CD4-positive, alpha-beta T cell (primary cell): ENCODE data around the gene RTN4IP1. TPM values are rescaled to one million over a fixed set of nuclear protein-coding genes. Genes with fewer than 3 reads are reported as not detected.

Experiments
- ATAC-seq: fragments of 200-7000 bp; cut with Tn5 transposase; one replicate; pipeline ENCODE4 v1.10.0; 2022; ENCODE audit warnings: mild to moderate bottlenecking; ENCODE audit not compliant: poor library complexity
- CTCF ChIA-PET: fragments of 350-600 bp; sonication (Branson Sonifier 250); formaldehyde crosslinking; loops from one replicate; lab custom pipeline; 2021; ENCODE audit warnings: antibody characterized with exemption, inconsistent platforms; lab: Charles Lee
- POLR2A ChIA-PET: fragments of 350-600 bp; sonication (Branson Sonifier 250); formaldehyde crosslinking; loops from one replicate; lab custom pipeline; 2021; ENCODE audit warnings: antibody characterized with exemption, inconsistent platforms; lab: Charles Lee
- DNase-seq, 14 experiments: peaks; one replicate each; pipeline ENCODE4 v3.0.0-alpha.2; 2013 to 2020; ENCODE audit warnings: mixed read lengths in 2 of 14
- H3K27ac ChIP-seq, 2 donors: one replicate each; pipeline versions ENCODE4 v1.5.1 to v1.7.0; 2013; ENCODE audit warnings: low read length in 2 of 2, low read depth in 1 of 2, mild to moderate bottlenecking in 1 of 2
- H3K27me3 ChIP-seq, 2 experiments: 1 replicate in 1 of 2; 2 replicates in 1 of 2; pipeline versions ENCODE4 v1.6.1 to v1.7.0; 2013; ENCODE audit warnings: low read length in 2 of 2, control low read depth in 1 of 2, mild to moderate bottlenecking in 1 of 2, moderate library complexity in 1 of 2; ENCODE audit not compliant: insufficient read depth in 2 of 2, control insufficient read depth in 1 of 2
- H3K36me3 ChIP-seq: one replicate; pipeline ENCODE4 v1.6.1; 2013; ENCODE audit warnings: low read length, control low read depth; ENCODE audit not compliant: insufficient read depth
- H3K4me1 ChIP-seq: one replicate; pipeline ENCODE4 v1.6.1; 2013; ENCODE audit warnings: low read length, control low read depth; ENCODE audit not compliant: insufficient read depth
- H3K4me3 ChIP-seq: one replicate; pipeline ENCODE4 v1.5.1; 2013; ENCODE audit warnings: mild to moderate bottlenecking, low read length, moderate library complexity
- H3K9me3 ChIP-seq, 2 experiments: 1 replicate in 1 of 2; 2 replicates in 1 of 2; pipeline versions ENCODE4 v1.6.1 to v1.7.0; 2013; ENCODE audit warnings: low read length in 2 of 2, mild to moderate bottlenecking in 2 of 2, control low read depth in 1 of 2, moderate library complexity in 1 of 2; ENCODE audit not compliant: control insufficient read depth in 1 of 2, insufficient read depth in 1 of 2
- H3K27ac Mint-ChIP-seq: one replicate; pipeline ENCODE4 v1.8.0; 2020; ENCODE audit warnings: mixed read lengths
- H3K27me3 Mint-ChIP-seq: one replicate; pipeline ENCODE4 v1.8.0; 2021; ENCODE audit warnings: mixed read lengths
- H3K36me3 Mint-ChIP-seq: one replicate; pipeline ENCODE4 v1.8.0; 2021; ENCODE audit warnings: low read depth, mixed read lengths
- H3K4me1 Mint-ChIP-seq: one replicate; pipeline ENCODE4 v1.8.0; 2021; ENCODE audit warnings: low read depth, mixed read lengths
- H3K4me3 Mint-ChIP-seq: one replicate; pipeline ENCODE4 v1.8.0; 2020; ENCODE audit warnings: mild to moderate bottlenecking, mixed read lengths
- H3K9me3 Mint-ChIP-seq: one replicate; pipeline ENCODE4 v1.8.0; 2020; ENCODE audit warnings: mixed read lengths
- intact Hi-C, 2 experiments: fragments of 100-400 bp; cut with DNase I in 1 of 2; cut with micrococcal nuclease in 1 of 2; formaldehyde crosslinking; loops; one replicate each; pipeline versions ENCODE4 v1.15.1 to v1.9.0; 2023 to 2025; cut with DNase I, micrococcal nuclease
- total RNA-seq, 174 experiments: library from RNA in 2 of 174; stranded (reverse) in 2 of 174; gene quantifications; one replicate each; pipeline ENCODE4 v1.2.3 and lab custom pipeline; 2021 to 2026
- TF ChIP-seq, protein P1 (sequence below): fragments of 200-600 bp; IDR thresholded peaks from one replicate; pipeline ENCODE4 v1.8.0; 2022; ENCODE audit warnings: antibody characterized with exemption, mild to moderate bottlenecking

RTN4IP1 gene
- total RNA-seq, 2 experiments from 2014 or later = 2.4 to 2.5 TPM

DNA sequence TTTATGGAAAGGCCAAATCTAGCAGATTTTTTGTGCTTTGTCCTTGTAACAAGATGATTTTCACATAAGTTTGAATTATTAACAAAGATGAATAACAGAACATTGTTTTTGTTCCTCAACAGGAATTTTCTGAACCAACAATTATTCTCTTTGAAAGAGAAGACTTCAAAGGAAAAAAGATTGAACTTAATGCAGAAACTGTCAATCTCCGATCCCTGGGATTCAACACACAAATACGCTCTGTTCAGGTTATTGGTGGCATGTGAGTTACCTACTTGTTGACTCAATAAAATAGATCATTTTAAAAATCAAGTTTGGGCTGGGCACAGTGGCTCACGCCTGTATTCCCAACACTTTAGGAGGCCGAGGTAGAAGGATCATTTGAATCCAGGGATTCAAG lies 70.9 kb downstream of the RTN4IP1 start:
- ChIA-PET CTCF (interaction anchor here (0.9 to 1.6 kb wide), 3 partner anchors 8 to 113 kb away, joined by 3 to 6 read pairs (median 3); no protein-coding TSS in a partner anchor), POLR2A (interaction anchor here (2.2 kb wide), 1 partner anchor 46 kb away, joined by 14 read pairs; no protein-coding TSS in a partner anchor)
- no peak overlapping the region for H3K4me3 ChIP-seq
- intact Hi-C loops = no loop called here
- H3K9me3 ChIP-seq = no peaks in the 10 kb centered on the region
- no peaks in the 10 kb centered on the region for H3K4me1 ChIP-seq
- H3K4me3 Mint-ChIP-seq = no peak overlapping the region
- no peak overlapping the region for H3K27ac Mint-ChIP-seq
- H3K36me3 ChIP-seq = peaks cover 84% of the 10 kb centered on the region
- ATAC-seq = no peak
- H3K9me3 Mint-ChIP-seq = no peaks in the 10 kb centered on the region
- no peak for DNase-seq
- no peaks in the 10 kb centered on the region for H3K4me1 Mint-ChIP-seq
- H3K27me3 Mint-ChIP-seq = no peaks in the 10 kb centered on the region
- no peaks in the 10 kb centered on the region for H3K27me3 ChIP-seq
- peaks cover 96% of the 10 kb centered on the region for H3K36me3 Mint-ChIP-seq
- H3K27ac ChIP-seq = no peak overlapping the region
- TF ChIP-seq, protein P1, sequence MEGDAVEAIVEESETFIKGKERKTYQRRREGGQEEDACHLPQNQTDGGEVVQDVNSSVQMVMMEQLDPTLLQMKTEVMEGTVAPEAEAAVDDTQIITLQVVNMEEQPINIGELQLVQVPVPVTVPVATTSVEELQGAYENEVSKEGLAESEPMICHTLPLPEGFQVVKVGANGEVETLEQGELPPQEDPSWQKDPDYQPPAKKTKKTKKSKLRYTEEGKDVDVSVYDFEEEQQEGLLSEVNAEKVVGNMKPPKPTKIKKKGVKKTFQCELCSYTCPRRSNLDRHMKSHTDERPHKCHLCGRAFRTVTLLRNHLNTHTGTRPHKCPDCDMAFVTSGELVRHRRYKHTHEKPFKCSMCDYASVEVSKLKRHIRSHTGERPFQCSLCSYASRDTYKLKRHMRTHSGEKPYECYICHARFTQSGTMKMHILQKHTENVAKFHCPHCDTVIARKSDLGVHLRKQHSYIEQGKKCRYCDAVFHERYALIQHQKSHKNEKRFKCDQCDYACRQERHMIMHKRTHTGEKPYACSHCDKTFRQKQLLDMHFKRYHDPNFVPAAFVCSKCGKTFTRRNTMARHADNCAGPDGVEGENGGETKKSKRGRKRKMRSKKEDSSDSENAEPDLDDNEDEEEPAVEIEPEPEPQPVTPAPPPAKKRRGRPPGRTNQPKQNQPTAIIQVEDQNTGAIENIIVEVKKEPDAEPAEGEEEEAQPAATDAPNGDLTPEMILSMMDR = no peak

DNA sequence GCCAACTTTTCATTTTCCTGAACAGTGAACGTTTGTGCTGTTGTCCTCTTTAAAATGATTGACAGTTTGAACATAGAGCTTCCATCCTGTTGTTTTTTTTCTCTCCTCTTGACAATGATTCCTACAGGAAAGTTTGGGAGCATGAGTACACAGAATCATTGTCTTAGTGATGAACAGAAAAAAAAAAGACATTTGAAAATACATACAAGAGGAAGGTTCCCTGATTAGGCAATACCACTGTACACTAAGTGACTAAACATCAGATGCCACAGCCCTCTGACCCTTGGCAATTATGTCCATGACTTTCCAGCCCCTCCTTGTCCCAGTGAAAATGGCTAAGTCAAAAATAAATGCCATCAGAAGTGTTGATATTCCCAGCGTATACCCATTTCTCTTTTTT lies 71.5 kb downstream of the RTN4IP1 start:
- Histone ChIP-seq H3K4me1 (no peaks in the 10 kb centered on the region), H3K4me3 (no peak overlapping the region), H3K27ac (no peak overlapping the region), H3K36me3 (peaks cover 84% of the 10 kb centered on the region), H3K9me3 (no peaks in the 10 kb centered on the region), H3K27me3 (no peaks in the 10 kb centered on the region)
- ATAC-seq = no peak
- CTCF ChIA-PET = interaction anchor here (0.9 to 1.6 kb wide), 3 partner anchors 9 to 112 kb away, joined by 3 to 6 read pairs (median 3); no protein-coding TSS in a partner anchor
- no peak for DNase-seq
- TF ChIP-seq, protein P1 = no peak
- no peaks in the 10 kb centered on the region for H3K9me3 Mint-ChIP-seq
- H3K4me1 Mint-ChIP-seq = no peaks in the 10 kb centered on the region
- H3K36me3 Mint-ChIP-seq = peaks cover 96% of the 10 kb centered on the region
- POLR2A ChIA-PET = interaction anchor here (2.2 kb wide), 1 partner anchor 45 kb away, joined by 14 read pairs; no protein-coding TSS in a partner anchor
- H3K4me3 Mint-ChIP-seq = no peak overlapping the region
- no peak overlapping the region for H3K27ac Mint-ChIP-seq
- intact Hi-C loops = loop anchor here in 1 of 2 experiments (2.0 kb wide), 1 partner anchor 111 kb away; no protein-coding TSS in a partner anchor
- no peaks in the 10 kb centered on the region for H3K27me3 Mint-ChIP-seq

DNA sequence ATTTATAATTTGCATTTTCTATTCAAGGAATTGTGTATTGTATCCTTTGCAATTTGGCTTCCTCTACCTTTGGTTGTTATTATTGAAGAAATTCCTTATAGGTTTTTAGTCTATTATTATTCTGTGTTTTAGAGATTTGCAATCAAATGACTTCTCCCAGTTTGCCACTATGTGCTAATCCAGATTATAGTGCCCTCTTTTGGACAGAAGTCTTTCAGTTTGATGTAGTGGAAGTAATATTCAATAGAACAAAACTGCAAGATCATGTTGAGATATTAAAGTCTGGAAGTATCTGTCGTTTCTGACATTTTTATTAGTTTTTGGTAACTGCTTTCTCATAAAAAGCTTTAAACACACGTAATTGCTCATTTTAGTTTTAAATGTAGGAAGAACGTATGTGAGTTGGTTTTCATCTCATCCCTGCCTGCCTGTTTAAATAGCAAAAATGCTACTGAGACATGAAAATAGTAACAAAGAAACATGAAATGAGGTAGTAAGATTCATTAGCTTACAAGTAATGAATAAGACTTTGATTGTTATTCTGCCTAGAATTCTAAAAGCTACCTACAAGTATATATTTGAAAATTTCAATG lies 72.8 kb downstream of the RTN4IP1 start:
- intact Hi-C loops = loop anchor here (1.0 to 2.0 kb wide), 3 partner anchors 44 to 110 kb away; no protein-coding TSS in a partner anchor
- H3K9me3 ChIP-seq = no peaks in the 10 kb centered on the region
- CTCF ChIA-PET = interaction anchor here (1.0 to 1.8 kb wide), 3 partner anchors 22 to 46 kb away, joined by 4 to 9 read pairs (median 5); no protein-coding TSS in a partner anchor
- no peak overlapping the region for H3K27ac ChIP-seq
- no peaks in the 10 kb centered on the region for H3K4me1 ChIP-seq
- peak in 3 of 14 experiments; percentile 63 to 68 (median 64) for DNase-seq
- POLR2A ChIA-PET = interaction anchor here (0.6 to 2.2 kb wide), 4 partner anchors 9 to 84 kb away, joined by 3 to 14 read pairs (median 4); no protein-coding TSS in a partner anchor
- ATAC-seq = peak; percentile 58
- Mint-ChIP-seq H3K27ac (no peak overlapping the region), H3K4me1 (no peaks in the 10 kb centered on the region), H3K4me3 (no peak overlapping the region), H3K27me3 (no peaks in the 10 kb centered on the region), H3K36me3 (peaks cover 94% of the 10 kb centered on the region), H3K9me3 (no peaks in the 10 kb centered on the region)
- H3K27me3 ChIP-seq = no peaks in the 10 kb centered on the region
- H3K4me3 ChIP-seq = no peak overlapping the region
- TF ChIP-seq, protein P1 = peak; percentile 75
- H3K36me3 ChIP-seq = peaks cover 79% of the 10 kb centered on the region
